KMS-11 (cell line): Measurements from ENCODE around the gene GZF1.

Experiments
- H2AFZ ChIP-seq: fragments of 200-600 bp; sonication (generic); 2 replicates; pipeline ENCODE4 v1.6.1; 2016; ENCODE audit warnings: antibody characterized with exemption, mixed run types, low read depth
- H3K27ac ChIP-seq: fragments of 200-600 bp; sonication (generic); 2 replicates; pipeline ENCODE4 v1.6.1; 2016; ENCODE audit warnings: mild to moderate bottlenecking, mixed run types
- H3K27me3 ChIP-seq: fragments of 200-600 bp; sonication (generic); 2 replicates; pipeline ENCODE4 v1.6.1; 2017; ENCODE audit warnings: mild to moderate bottlenecking, low read depth, mixed run types, moderate library complexity; ENCODE audit not compliant: insufficient read depth
- H3K36me3 ChIP-seq: fragments of 200-600 bp; sonication (generic); 2 replicates; pipeline ENCODE4 v1.6.1; 2017; ENCODE audit warnings: mild to moderate bottlenecking, mixed run types; ENCODE audit not compliant: insufficient read depth
- H3K4me1 ChIP-seq: fragments of 200-600 bp; sonication (generic); 2 replicates; pipeline ENCODE4 v1.6.1; 2016; ENCODE audit warnings: mild to moderate bottlenecking, low read depth, mixed run types; ENCODE audit not compliant: poor library complexity, severe bottlenecking
- H3K4me2 ChIP-seq: fragments of 200-600 bp; sonication (generic); 2 replicates; pipeline ENCODE4 v1.7.0; 2016; ENCODE audit warnings: mild to moderate bottlenecking, mixed run types
- H3K4me3 ChIP-seq: fragments of 200-600 bp; sonication (generic); IDR thresholded peaks from 2 replicates; pipeline ENCODE4 v1.6.1; 2017; ENCODE audit warnings: low read depth, low read length, mixed read lengths; ENCODE audit not compliant: insufficient read depth
- H3K79me2 ChIP-seq: fragments of 200-600 bp; sonication (generic); 2 replicates; pipeline ENCODE4 v1.6.1; 2016; ENCODE audit warnings: low read depth, mixed run types; ENCODE audit not compliant: insufficient read depth
- H3K9ac ChIP-seq: fragments of 200-600 bp; sonication (generic); 2 replicates; pipeline ENCODE4 v1.6.1; 2016; ENCODE audit warnings: mild to moderate bottlenecking, mixed run types
- H4K20me1 ChIP-seq: fragments of 200-600 bp; sonication (generic); 2 replicates; pipeline ENCODE4 v1.6.1; 2016; ENCODE audit warnings: mild to moderate bottlenecking, mixed run types; ENCODE audit not compliant: insufficient read depth
- TF ChIP-seq, protein P1 (sequence below): fragments of 200-600 bp; sonication (generic); conservative IDR thresholded peaks from 2 replicates; pipeline ENCODE4 v1.6.1; 2017; ENCODE audit warnings: low read depth, mild to moderate bottlenecking, antibody characterized with exemption, low read length, moderate library complexity, mixed read lengths

GZF1 gene

DNA sequence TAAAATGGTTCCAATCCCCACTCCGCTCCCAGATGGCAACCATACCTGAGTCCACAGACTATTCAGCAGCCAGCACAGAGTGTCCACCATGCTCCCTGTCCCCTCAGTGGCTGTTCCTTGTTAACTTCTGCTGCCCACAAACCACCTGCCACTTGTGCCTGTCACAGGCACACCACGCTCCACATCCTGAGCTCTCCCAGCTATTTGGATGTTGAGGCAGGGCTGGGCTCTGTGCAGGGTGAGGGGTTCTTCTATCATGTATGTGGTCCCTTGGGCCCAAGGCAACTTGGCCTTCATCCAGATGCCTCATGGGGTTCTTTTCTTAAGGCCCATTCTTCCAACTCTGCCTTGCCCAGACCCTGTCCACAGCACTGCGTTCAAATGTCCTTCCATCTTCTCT lies 45.4 kb upstream of the GZF1 start:
- Histone ChIP-seq H3K4me3 (no peak overlapping the region), H3K4me1 (no peaks in the 10 kb centered on the region), H3K79me2 (no peaks in the 10 kb centered on the region), H3K4me2 (no peak overlapping the region), H3K27ac (no peak overlapping the region), H3K9ac (no peak overlapping the region), H3K36me3 (no peaks in the 10 kb centered on the region), H3K27me3 (no peaks in the 10 kb centered on the region), H4K20me1 (no peaks in the 10 kb centered on the region), H2AFZ (no peak overlapping the region)
- TF ChIP-seq, protein P1, sequence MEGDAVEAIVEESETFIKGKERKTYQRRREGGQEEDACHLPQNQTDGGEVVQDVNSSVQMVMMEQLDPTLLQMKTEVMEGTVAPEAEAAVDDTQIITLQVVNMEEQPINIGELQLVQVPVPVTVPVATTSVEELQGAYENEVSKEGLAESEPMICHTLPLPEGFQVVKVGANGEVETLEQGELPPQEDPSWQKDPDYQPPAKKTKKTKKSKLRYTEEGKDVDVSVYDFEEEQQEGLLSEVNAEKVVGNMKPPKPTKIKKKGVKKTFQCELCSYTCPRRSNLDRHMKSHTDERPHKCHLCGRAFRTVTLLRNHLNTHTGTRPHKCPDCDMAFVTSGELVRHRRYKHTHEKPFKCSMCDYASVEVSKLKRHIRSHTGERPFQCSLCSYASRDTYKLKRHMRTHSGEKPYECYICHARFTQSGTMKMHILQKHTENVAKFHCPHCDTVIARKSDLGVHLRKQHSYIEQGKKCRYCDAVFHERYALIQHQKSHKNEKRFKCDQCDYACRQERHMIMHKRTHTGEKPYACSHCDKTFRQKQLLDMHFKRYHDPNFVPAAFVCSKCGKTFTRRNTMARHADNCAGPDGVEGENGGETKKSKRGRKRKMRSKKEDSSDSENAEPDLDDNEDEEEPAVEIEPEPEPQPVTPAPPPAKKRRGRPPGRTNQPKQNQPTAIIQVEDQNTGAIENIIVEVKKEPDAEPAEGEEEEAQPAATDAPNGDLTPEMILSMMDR = no peak

DNA sequence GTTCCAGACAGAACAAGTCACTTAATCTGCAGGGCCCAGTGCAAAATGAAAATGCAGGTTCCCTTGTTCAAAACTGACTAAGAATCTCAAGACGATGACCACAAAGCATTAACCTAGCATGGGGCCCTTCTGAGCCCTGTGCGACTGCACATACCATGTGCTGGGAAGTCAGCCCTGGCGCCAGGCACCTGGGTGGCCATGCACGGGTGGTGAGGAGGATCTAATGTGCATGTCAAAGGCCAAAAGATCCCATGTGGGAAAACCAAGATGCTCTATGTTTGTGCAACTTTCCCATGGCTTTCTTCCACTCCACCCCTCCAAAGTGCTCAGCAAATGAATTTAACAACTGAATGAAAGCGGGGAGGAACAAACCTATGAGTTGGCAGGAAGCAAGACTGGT lies 44.9 kb upstream of the GZF1 start:
- TF ChIP-seq, protein P1 = no peak
- Histone ChIP-seq H3K27me3 (no peaks in the 10 kb centered on the region), H3K36me3 (no peaks in the 10 kb centered on the region), H3K4me1 (no peaks in the 10 kb centered on the region), H2AFZ (no peak overlapping the region), H4K20me1 (no peaks in the 10 kb centered on the region), H3K9ac (no peak overlapping the region), H3K4me3 (no peak overlapping the region), H3K79me2 (no peaks in the 10 kb centered on the region), H3K27ac (no peak overlapping the region), H3K4me2 (no peak overlapping the region)

- Histone ChIP-seq H3K27ac (no peak overlapping the region), H3K4me1 (no peaks in the 10 kb centered on the region), H3K79me2 (no peaks in the 10 kb centered on the region), H3K4me2 (no peak overlapping the region), H2AFZ (no peak overlapping the region), H3K36me3 (no peaks in the 10 kb centered on the region), H4K20me1 (no peaks in the 10 kb centered on the region), H3K9ac (no peak overlapping the region), H3K27me3 (no peaks in the 10 kb centered on the region), H3K4me3 (no peak overlapping the region)
- TF ChIP-seq, protein P1 = no peak
Observed at GRCh38 chr20:23318347-23318746, 43.6 kb upstream of the GZF1 start.

- TF ChIP-seq, protein P1 = no peak
Observed at GRCh38 chr20:23320317-23320716, 41.7 kb upstream of the GZF1 start.

More at GRCh38 chr20:23320317-23320716, 41.7 kb upstream of the GZF1 start:
- H3K36me3 ChIP-seq = no peaks in the 10 kb centered on the region
- no peak overlapping the region for H3K4me2 ChIP-seq
- no peak overlapping the region for H3K27ac ChIP-seq
- no peak overlapping the region for H3K4me3 ChIP-seq
- no peak overlapping the region for H2AFZ ChIP-seq
- H4K20me1 ChIP-seq = no peaks in the 10 kb centered on the region
- no peaks in the 10 kb centered on the region for H3K27me3 ChIP-seq
- H3K4me1 ChIP-seq = no peaks in the 10 kb centered on the region
- no peak overlapping the region for H3K9ac ChIP-seq
- no peaks in the 10 kb centered on the region for H3K79me2 ChIP-seq
